ENCODE data around the gene CGB8.
"Not testable (repeated sequence)": the region's sequence is repeated elsewhere in the genome, so short reads cannot be mapped to it uniquely, and the experiment has no call there.

CGB8 gene

DNA sequence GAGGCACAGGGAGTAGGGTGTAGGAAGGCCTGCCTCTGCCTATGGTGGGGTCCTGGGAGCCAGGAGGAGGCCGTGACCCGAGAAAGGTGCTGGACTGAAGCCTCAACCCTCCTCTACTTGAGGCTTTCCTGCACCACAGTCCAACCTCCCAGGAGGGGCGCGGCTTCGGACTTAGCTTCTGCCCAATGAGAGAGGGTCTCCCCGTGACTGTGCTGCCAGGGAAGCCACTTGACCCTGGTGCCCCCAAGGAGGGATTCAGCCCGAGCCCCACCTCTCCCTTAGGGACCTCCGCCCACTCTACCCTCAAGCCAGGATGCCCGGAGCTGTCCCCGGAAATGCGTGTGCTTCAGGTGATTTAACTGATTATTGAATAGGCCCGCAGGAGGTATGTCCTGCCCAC, at the start of gene CGB8:
Gene CGB8 (minus strand): TSS at position 101 of the 400 bp plus-strand sequence. CDS start 372 bp downstream, outside the sequence.
- H4K20me1 ChIP-seq; H3K36me3 ChIP-seq; H3K27me3 ChIP-seq; H3K9me3 ChIP-seq (replicated peaks in 1 of 11); H3K4me1 ChIP-seq; H3K4me2 ChIP-seq; H3K9ac ChIP-seq; H3K4me3 ChIP-seq; H3K27ac ChIP-seq: not testable (repeated sequence)

DNA sequence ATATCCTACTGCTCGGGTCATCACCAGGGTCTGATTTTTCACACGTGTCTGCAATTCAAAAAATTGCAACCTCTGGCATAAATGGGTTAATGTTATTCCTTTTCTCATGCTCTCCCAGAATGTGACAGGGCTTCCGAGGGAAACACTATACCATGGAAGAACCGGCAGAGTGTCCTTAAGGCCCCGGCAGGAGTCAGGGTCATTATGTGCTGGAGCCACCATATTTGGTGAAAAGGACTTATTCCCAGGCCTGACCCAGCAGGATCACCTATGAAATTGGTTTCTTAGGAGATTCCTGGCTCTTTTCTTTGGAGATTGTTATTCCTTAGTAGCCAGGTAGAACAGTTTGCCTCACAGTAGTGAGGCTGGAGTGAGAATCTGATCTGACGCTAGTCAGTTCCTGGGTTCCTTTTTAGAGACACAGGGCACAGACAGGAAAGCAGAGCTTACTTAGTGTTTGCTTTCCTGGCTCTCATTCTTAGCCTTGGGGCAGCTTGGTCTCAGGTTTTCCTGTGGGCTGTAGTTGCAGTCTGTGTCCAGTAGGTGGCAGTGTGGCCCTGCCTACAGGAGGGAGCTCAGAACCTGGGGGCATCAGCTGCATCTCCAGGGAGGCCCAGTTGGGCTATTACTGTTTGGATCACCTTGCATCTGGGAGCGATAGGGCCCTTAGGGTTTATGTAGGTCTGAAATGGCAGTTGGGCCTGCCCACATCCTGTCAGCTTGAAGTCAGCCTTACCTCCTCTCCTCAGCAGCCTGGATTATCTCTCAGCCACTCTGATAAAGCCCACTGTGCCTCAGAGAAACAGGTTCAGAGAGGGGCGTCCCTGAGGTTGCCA, 48.8 kb upstream of the CGB8 start:
- Histone ChIP-seq H3K9ac (peak overlapping the region in 8 of 11 experiments; percentile 11 to 63 (median 36); a peak in 11 of 22 replicates), H3K4me3 (no peak overlapping the region; a peak in 1 of 20 replicates), H4K20me1 (peaks cover 77 to 95% (median 93%) of the 10 kb centered on the region in 11 experiments), H3K36me3 (peaks cover 90 to 94% (median 92%) of the 10 kb centered on the region in 11 experiments), H3K9me3 (replicated peaks in 1 of 11) (no peaks in the 10 kb centered on the region), H3K27ac (peak overlapping the region in 8 of 11 experiments; percentile 4 to 59 (median 42); a peak in 12 of 22 replicates), H3K4me2 (peak overlapping the region in 6 of 11 experiments; percentile 22 to 59 (median 47); a peak in 11 of 22 replicates), H3K4me1 (peaks cover 12 to 63% (median 48%) of the 10 kb centered on the region in 10 experiments), H3K27me3 (no peaks in the 10 kb centered on the region)
- TF ChIP-seq Cebpa-rat (IDR thresholded peaks at IDR 0.05): no peak

DNA sequence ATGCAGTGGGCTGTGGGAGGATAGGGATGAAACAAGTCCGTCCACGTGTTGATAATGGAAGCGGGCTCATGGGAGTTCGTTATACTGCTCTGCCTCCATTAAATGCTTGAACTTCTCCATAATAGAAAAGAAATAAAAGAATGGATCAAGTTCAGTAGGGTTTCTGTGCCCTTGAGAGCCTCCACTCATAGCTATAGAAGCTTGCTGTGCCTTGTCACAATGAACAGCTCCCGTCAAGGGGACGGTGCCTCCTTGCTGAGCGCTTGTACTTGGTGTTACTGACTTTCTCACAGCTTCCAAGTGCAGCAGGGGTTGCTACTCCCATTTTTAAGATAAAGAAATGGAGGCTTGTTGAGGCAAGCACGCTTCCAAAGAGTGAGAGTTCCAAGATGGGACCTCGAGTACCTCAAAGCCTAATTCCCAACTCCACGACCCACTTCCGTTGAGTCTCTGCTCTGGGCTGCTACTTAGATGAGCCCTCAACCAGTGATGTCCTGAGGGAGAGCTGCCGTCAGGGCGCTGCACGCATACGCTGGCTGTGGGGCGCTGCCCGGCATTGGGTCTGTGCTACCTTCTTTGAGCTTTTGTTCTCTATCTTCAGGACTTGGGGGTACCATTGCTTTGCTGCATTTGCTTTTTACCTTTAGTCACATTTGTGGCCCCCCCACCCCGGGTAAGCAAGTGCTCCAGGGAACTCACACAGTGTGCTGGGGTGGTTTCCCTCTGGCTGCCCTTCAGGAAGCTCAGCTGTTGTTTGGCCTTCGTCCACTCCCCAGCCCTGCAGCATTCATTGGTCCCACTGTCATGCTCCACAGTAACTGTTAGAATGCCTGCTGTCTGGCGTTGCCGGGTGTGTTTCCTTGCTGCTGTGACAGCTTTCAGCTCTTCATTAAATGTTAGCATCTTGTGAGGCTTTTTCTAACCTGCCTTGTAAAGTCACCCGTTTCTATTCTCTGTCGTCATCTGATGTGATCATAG, 45.9 kb upstream of the CGB8 start:
- peak overlapping the region in 4 of 11 experiments; percentile 8 to 41 (median 23); a peak in 5 of 22 replicates for H3K9ac ChIP-seq
- H3K9me3 ChIP-seq (replicated peaks in 1 of 11): no peaks in the 10 kb centered on the region
- 0 out of 22 replicates have a peak overlapping the region, but pooled peaks of 1 of the 11 experiments have one; percentile 18 for H3K27ac ChIP-seq
- H3K4me1 ChIP-seq: peaks cover 0 to 40% (median 23%) of the 10 kb centered on the region in 10 experiments; a peak in 14 of 20 replicates
- peaks cover 93 to 100% (median 100%) of the 10 kb centered on the region in 11 experiments for H4K20me1 ChIP-seq
- H3K27me3 ChIP-seq: no peaks in the 10 kb centered on the region
- no peak overlapping the region for H3K4me3 ChIP-seq
- peaks cover 97 to 100% (median 98%) of the 10 kb centered on the region in 11 experiments for H3K36me3 ChIP-seq
- TF ChIP-seq Cebpa-rat (IDR thresholded peaks at IDR 0.05): no peak
- no peak overlapping the region for H3K4me2 ChIP-seq

DNA sequence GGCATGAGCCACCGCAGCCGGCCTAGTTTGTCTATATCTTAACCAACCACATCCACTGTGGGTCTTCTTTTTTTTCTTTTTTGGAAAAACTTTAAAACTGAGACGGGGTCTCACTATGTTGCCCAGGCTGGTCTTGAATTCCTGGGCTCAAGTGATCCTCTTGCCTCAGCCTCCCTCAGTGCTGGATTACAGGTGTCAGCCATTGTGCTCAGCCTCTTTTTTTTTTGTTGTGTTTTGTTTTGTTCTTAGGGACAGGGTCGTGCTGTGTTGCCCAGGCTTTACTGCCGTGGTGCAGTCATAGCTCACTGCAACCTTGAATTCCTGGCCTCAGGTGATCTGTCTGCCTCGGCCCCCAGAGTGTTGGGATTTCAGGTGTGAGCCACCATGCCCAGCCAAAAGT, 43.8 kb upstream of the CGB8 start:
- no peak overlapping the region for H3K4me3 ChIP-seq
- H3K9ac ChIP-seq: no peak overlapping the region
- no peaks in the 10 kb centered on the region for H3K27me3 ChIP-seq
- peaks cover 92 to 100% (median 100%) of the 10 kb centered on the region in 11 experiments for H3K36me3 ChIP-seq
- H4K20me1 ChIP-seq: peaks cover 97 to 100% (median 100%) of the 10 kb centered on the region in 11 experiments
- no peak overlapping the region for H3K27ac ChIP-seq
- no peaks in the 10 kb centered on the region for H3K9me3 ChIP-seq (replicated peaks in 1 of 11)
- no peak for TF ChIP-seq Cebpa-rat (IDR thresholded peaks at IDR 0.05)
- H3K4me2 ChIP-seq: no peak overlapping the region
- peaks cover 2 to 31% (median 17%) of the 10 kb centered on the region in 10 experiments for H3K4me1 ChIP-seq

DNA sequence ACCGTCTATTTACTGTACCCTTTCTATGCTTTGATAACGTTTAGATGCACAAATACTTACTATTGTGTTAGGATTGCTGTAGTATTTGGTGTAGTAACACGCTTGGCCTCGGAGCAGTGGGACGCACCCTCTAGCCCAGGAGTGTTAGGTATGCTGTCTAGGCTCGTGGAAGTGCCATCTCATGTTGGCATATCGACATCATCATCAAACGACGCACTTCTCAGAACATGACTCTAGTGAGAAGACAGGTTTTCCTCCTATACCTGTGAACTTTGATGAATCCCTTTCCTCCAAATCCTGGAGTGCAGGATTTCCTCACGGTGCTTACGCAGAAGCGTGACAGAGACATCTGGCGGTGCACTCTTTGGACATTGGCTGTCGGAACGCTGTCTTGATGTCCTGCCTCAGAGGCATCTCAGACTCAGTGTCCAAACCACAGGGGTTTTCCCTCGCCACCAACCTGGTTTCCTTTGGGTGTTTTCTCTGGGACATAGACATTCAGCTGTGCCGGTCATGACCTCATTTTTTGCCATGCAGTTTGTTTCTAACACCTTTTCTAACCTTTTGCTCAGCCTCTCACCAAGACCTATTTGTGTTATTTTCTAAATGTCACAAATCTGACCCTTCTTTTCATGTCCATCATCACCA, 42.6 kb upstream of the CGB8 start:
- Histone ChIP-seq H3K27ac (no peak overlapping the region), H4K20me1 (peaks cover 98 to 100% (median 100%) of the 10 kb centered on the region in 11 experiments), H3K4me1 (peaks cover 13 to 34% (median 23%) of the 10 kb centered on the region in 10 experiments), H3K4me2 (no peak overlapping the region), H3K27me3 (no peaks in the 10 kb centered on the region), H3K9me3 (replicated peaks in 1 of 11) (no peaks in the 10 kb centered on the region), H3K36me3 (peaks cover 86 to 100% (median 100%) of the 10 kb centered on the region in 11 experiments), H3K4me3 (no peak overlapping the region), H3K9ac (0 out of 22 replicates have a peak overlapping the region, but pooled peaks of 2 of the 11 experiments have one; percentile 14 to 31)
- no peak for TF ChIP-seq Cebpa-rat (IDR thresholded peaks at IDR 0.05)

DNA sequence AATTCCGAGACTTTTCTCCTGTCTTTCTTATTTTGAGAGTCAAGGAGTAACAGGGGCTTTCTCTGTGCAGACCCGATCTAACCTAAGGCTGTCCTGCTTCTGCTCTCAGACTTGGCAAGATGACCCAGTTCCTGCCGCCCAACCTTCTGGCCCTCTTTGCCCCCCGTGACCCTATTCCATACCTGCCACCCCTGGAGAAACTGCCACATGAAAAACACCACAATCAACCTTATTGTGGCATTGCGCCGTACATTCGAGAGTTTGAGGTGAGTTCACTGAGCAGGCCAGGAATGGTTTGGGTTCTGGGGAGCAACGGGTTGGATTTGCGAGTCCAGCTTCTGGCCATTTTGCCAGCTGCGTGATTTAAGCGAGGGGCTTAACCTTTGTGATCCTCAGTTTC, 37.4 kb upstream of the CGB8 start:
- Histone ChIP-seq H3K4me1 (peaks cover 22 to 38% (median 31%) of the 10 kb centered on the region in 10 experiments), H4K20me1 (peaks cover 55 to 60% (median 58%) of the 10 kb centered on the region in 11 experiments), H3K4me2 (peak overlapping the region; percentile 89 to 99 (median 97)), H3K27me3 (no peaks in the 10 kb centered on the region), H3K4me3 (peak overlapping the region; percentile 73 to 95 (median 82)), H3K9me3 (replicated peaks in 1 of 11) (peaks cover 0 to 8% (median 0%) of the 10 kb centered on the region in 11 experiments; a peak in 2 of 22 replicates), H3K9ac (peak overlapping the region; percentile 90 to 98 (median 95)), H3K27ac (peak overlapping the region; percentile 82 to 97 (median 94); a peak in 21 of 22 replicates), H3K36me3 (peaks cover 34 to 53% (median 51%) of the 10 kb centered on the region in 11 experiments)
- no peak for TF ChIP-seq Cebpa-rat (IDR thresholded peaks at IDR 0.05)

DNA sequence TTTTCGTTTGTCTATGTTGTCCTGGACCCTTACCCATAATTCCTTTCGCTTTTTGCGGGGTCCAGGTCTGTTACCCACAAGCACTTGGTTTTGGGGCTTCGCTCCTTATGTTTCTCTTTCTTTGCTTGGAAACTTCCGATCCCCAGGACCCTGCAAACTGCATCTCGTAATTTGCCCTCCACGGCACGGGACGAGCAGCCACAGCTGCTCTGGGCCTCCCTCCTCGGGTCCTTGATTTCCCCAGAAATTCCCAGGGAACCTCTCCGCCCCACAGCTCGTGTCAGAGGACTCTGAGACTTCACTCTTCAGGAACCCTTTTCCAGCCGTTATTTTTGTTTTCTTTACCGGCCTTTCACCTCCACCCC, 36.9 kb upstream of the CGB8 start:
- peak overlapping the region; percentile 90 to 98 (median 95) for H3K9ac ChIP-seq
- no peaks in the 10 kb centered on the region for H3K27me3 ChIP-seq
- peaks cover 50 to 55% (median 53%) of the 10 kb centered on the region in 11 experiments for H4K20me1 ChIP-seq
- peaks cover 22 to 38% (median 31%) of the 10 kb centered on the region in 10 experiments for H3K4me1 ChIP-seq
- peaks cover 0 to 8% (median 0%) of the 10 kb centered on the region in 11 experiments; a peak in 2 of 22 replicates for H3K9me3 ChIP-seq (replicated peaks in 1 of 11)
- H3K27ac ChIP-seq: peak overlapping the region; percentile 82 to 97 (median 94)
- peak overlapping the region; percentile 89 to 99 (median 97) for H3K4me2 ChIP-seq
- H3K36me3 ChIP-seq: peaks cover 29 to 49% (median 46%) of the 10 kb centered on the region in 11 experiments
- no peak for TF ChIP-seq Cebpa-rat (IDR thresholded peaks at IDR 0.05)
- peak overlapping the region; percentile 73 to 95 (median 82) for H3K4me3 ChIP-seq
